Ascending aorta (tissue), 2 donors: ENCODE results near the gene P3H1. TPM values are rescaled to one million over a fixed set of nuclear protein-coding genes. Genes with fewer than 3 reads are reported as not detected.
A peak's percentile ranks its signal among the peaks of the same experiment; 100 is the strongest.

ENCODE experiments used
- DNase-seq, 2 donors: peaks; one replicate each; pipeline ENCODE4 v3.0.0-alpha.2; 2019; ENCODE audit warnings: low spot score in 2 of 2
- H3K27ac ChIP-seq, 2 donors: fragments of 200-600 bp; sonication (generic); one replicate each; pipeline ENCODE4 v1.5.1; 2016 to 2017; ENCODE audit warnings: mild to moderate bottlenecking in 1 of 2
- H3K27me3 ChIP-seq: fragments of 200-600 bp; sonication (generic); one replicate; pipeline ENCODE4 v1.5.1; 2017
- H3K36me3 ChIP-seq, 2 donors: fragments of 200-600 bp; sonication (generic); one replicate each; pipeline ENCODE4 v1.5.1; 2016
- H3K4me1 ChIP-seq, 2 donors: fragments of 200-600 bp; sonication (generic); one replicate each; pipeline ENCODE4 v1.5.1; 2016 to 2017; ENCODE audit warnings: mild to moderate bottlenecking in 1 of 2
- H3K4me3 ChIP-seq, 2 donors: fragments of 200-600 bp; sonication (generic); one replicate each; pipeline ENCODE4 v1.5.1; 2016 to 2017; ENCODE audit warnings: mild to moderate bottlenecking in 1 of 2
- H3K9me3 ChIP-seq, 2 donors: fragments of 200-600 bp; sonication (generic); one replicate each; pipeline ENCODE4 v1.5.1; 2016
- intact Hi-C: fragments of 100-400 bp; cut with DNase I; formaldehyde crosslinking; loops from one replicate; pipeline ENCODE4 v1.15.1; 2023
- total RNA-seq: library from RNA; depleted of rRNA; stranded (reverse); fragments of >200 nt; gene quantifications from one replicate; pipeline ENCODE4 v1.1.0, GENCODE V29; 2016
- TF ChIP-seq, protein P1 (sequence below), 3 experiments: fragments of 200-600 bp in 2 of 3; fragments of 450-650 bp in 1 of 3; sonication (generic) in 2 of 3; IDR thresholded peaks; one replicate each; pipeline ENCODE4 v1.5.1; 2016 to 2019; ENCODE audit warnings: antibody characterized with exemption in 3 of 3, mild to moderate bottlenecking in 1 of 3, moderate library complexity in 1 of 3

The P3H1 gene
- total RNA-seq, 1 donor from 2014 or later = 72.2 TPM

DNA sequence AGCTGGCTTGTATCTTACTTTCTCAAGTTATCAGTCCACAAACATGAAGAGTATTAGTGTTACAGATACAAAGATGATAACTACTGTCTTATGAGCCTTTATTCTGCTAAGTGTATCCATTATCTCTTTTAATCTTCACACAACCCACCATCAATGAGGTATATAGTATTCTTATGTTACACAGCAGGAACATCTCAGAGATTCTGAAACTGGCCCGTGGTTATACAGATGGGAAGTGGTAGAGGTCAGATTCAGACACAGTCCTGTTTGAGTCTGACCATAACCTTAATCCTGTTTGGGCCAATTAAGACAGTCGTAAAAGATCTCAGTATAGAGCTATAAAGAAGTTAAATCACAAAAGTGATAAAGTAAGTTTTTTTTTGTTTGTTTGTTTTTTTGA lies 12.9 kb upstream of the P3H1 start:
- Histone ChIP-seq H3K36me3 (peaks cover 28 to 49% of the 10 kb centered on the region in 2 donors), H3K9me3 (no peaks in the 10 kb centered on the region), H3K27ac (no peak overlapping the region), H3K4me3 (no peak overlapping the region), H3K27me3 (no peaks in the 10 kb centered on the region), H3K4me1 (peaks cover 0 to under 1% of the 10 kb centered on the region in 2 donors)
- intact Hi-C loops = no loop called here
- TF ChIP-seq, protein P1, sequence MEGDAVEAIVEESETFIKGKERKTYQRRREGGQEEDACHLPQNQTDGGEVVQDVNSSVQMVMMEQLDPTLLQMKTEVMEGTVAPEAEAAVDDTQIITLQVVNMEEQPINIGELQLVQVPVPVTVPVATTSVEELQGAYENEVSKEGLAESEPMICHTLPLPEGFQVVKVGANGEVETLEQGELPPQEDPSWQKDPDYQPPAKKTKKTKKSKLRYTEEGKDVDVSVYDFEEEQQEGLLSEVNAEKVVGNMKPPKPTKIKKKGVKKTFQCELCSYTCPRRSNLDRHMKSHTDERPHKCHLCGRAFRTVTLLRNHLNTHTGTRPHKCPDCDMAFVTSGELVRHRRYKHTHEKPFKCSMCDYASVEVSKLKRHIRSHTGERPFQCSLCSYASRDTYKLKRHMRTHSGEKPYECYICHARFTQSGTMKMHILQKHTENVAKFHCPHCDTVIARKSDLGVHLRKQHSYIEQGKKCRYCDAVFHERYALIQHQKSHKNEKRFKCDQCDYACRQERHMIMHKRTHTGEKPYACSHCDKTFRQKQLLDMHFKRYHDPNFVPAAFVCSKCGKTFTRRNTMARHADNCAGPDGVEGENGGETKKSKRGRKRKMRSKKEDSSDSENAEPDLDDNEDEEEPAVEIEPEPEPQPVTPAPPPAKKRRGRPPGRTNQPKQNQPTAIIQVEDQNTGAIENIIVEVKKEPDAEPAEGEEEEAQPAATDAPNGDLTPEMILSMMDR (IDR thresholded peaks at IDR 0.05) = no peak
- DNase-seq = no peak

DNA sequence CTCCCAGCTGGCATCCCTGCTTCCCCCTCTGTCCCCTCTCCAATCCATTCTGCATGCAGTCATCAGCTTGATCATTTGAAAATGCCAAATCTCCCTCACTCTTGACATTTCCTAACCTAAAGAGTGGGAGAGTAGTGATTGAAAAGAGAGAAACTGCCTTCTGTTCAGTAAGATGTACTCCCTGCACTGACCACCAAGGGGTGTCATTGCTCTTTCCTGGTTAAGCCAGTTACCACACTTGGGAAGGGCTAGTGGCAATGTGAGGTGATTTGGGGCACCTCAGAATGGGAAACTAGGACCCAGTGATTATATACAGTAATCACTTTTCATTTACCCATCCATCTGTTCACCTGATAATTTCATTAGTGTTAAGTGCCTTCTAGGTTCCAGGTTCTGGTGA lies 11.0 kb upstream of the P3H1 start:
- DNase-seq = no peak
- intact Hi-C loops = no loop called here
- Histone ChIP-seq H3K36me3 (peaks cover 37 to 62% of the 10 kb centered on the region in 2 donors), H3K27ac (no peak overlapping the region), H3K4me1 (no peaks in the 10 kb centered on the region), H3K27me3 (no peaks in the 10 kb centered on the region), H3K4me3 (no peak overlapping the region), H3K9me3 (no peaks in the 10 kb centered on the region)
- TF ChIP-seq, protein P1 (IDR thresholded peaks at IDR 0.05) = peak; percentile 23 to 42 (median 35)

DNA sequence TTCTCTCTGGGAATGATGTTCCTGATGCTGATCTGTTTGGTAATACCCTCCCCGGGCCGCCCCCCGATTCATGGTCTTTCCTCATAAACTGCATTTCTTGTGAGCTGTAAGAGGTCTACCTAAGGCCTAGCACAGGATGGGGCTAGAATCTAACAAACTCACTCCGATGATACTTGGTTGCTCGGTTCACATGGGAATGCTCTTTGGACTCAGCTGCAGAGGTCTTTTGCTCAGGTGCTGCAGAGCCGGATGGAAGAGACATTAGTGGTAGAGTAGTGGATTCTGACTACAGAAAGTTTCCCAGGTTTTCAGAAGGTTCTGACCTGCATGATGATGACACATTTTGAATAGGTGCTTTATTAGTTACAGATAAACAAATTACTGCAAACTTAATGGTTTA lies 9.7 kb upstream of the P3H1 start:
- intact Hi-C loops = no loop called here
- no peak overlapping the region for H3K4me3 ChIP-seq
- H3K27ac ChIP-seq = no peak overlapping the region
- no peaks in the 10 kb centered on the region for H3K27me3 ChIP-seq
- H3K4me1 ChIP-seq = no peaks in the 10 kb centered on the region
- TF ChIP-seq, protein P1 (IDR thresholded peaks at IDR 0.05) = no peak
- no peak for DNase-seq
- no peaks in the 10 kb centered on the region for H3K9me3 ChIP-seq
- H3K36me3 ChIP-seq = peaks cover 37 to 62% of the 10 kb centered on the region in 2 donors

GRCh38 chr1:42774928-42775526 lies 8.2 kb upstream of the P3H1 start:
- Histone ChIP-seq H3K4me3 (no peak overlapping the region), H3K36me3 (peaks cover 37 to 53% of the 10 kb centered on the region in 2 donors), H3K27ac (no peak overlapping the region), H3K27me3 (no peaks in the 10 kb centered on the region), H3K9me3 (no peaks in the 10 kb centered on the region), H3K4me1 (no peaks in the 10 kb centered on the region)
- TF ChIP-seq, protein P1 (IDR thresholded peaks at IDR 0.05) = no peak
- intact Hi-C loops = no loop called here
- no peak for DNase-seq

DNA sequence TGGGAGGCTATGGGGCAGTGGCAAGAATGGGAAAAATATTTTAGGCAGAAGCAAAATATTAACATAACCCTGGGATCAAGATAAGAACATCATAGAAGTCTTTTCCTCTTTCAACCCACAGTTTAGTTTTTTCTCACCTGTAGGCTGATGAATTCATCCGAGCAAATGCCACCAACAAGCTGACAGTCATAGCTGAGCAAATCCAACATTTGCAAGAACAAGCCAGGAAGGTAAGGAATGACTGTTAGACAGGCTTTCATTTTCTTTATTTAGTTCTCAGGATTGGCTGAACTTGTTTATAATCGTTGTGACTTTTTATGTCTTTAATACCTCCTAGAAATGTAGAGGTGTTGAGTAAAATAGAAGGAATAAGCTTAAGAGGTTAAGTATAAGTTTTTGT lies 6.6 kb upstream of the P3H1 start:
- H3K9me3 ChIP-seq = no peaks in the 10 kb centered on the region
- H3K27ac ChIP-seq = no peak overlapping the region
- intact Hi-C loops = no loop called here
- no peak for DNase-seq
- no peak overlapping the region for H3K4me3 ChIP-seq
- no peaks in the 10 kb centered on the region for H3K4me1 ChIP-seq
- no peaks in the 10 kb centered on the region for H3K27me3 ChIP-seq
- peaks cover 37 to 49% of the 10 kb centered on the region in 2 donors for H3K36me3 ChIP-seq
- TF ChIP-seq, protein P1 (IDR thresholded peaks at IDR 0.05) = no peak
